Left ventricle myocardium inferior (tissue), 1 donor: ENCODE data around the gene CNTNAP1. TPM values are rescaled to one million over a fixed set of nuclear protein-coding genes. Genes with fewer than 3 reads are reported as not detected.
A peak's percentile ranks its signal among the peaks of the same experiment; 100 is the strongest.

ENCODE experiments used
- DNase-seq: peaks from one replicate; pipeline ENCODE4 v3.0.0-alpha.2; 2020
- H3K27ac ChIP-seq: fragments of 200-600 bp; replicated peaks from 2 replicates; pipeline ENCODE4 v1.8.0; 2021
- H3K27me3 ChIP-seq: fragments of 200-600 bp; 2 replicates; pipeline ENCODE4 v1.8.0; 2021; ENCODE audit warnings: low read depth
- H3K36me3 ChIP-seq: fragments of 200-600 bp; 2 replicates; pipeline ENCODE4 v1.8.0; 2021
- H3K4me1 ChIP-seq: fragments of 200-600 bp; 2 replicates; pipeline ENCODE4 v1.8.0; 2021
- H3K4me3 ChIP-seq: fragments of 200-600 bp; 2 replicates; pipeline ENCODE4 v1.8.0; 2021; ENCODE audit warnings: mild to moderate bottlenecking, moderate library complexity
- H3K9me3 ChIP-seq: fragments of 200-600 bp; replicated peaks from 2 replicates; pipeline ENCODE4 v1.8.0; 2021
- intact Hi-C: fragments of 100-400 bp; cut with micrococcal nuclease; formaldehyde crosslinking; loops from one replicate; pipeline ENCODE4 v1.11.0; 2022
- long read RNA-seq: library from polyadenylated mRNA; unstranded; transcript quantifications from one replicate; pipeline ENCODE4 v2.0.0, GENCODE V29; 2021
- total RNA-seq: library from RNA; stranded (reverse); fragmentation: NEBNext Ultra II Directional; extraction: Animal tissue kit (Norgen Biotek cat#: 25700); gene quantifications from one replicate; pipeline ENCODE4 v1.2.1, GENCODE V29; 2021
- TF ChIP-seq, protein P1 (sequence below): fragments of 200-600 bp; IDR thresholded peaks from 2 replicates; pipeline ENCODE4 v1.8.0; 2021; ENCODE audit warnings: antibody characterized with exemption, mild to moderate bottlenecking, borderline replicate concordance
- donor health status: DM: no; HTN: yes; CAD: no; lungs with severe emphysema.

CNTNAP1 gene
- total RNA-seq, result 4.2 TPM
- long read RNA-seq, partial matches to known transcripts, result 0 of 1 reads
- long read RNA-seq, other reads (novel, unspliced or antisense), result 1 of 1 reads

DNA sequence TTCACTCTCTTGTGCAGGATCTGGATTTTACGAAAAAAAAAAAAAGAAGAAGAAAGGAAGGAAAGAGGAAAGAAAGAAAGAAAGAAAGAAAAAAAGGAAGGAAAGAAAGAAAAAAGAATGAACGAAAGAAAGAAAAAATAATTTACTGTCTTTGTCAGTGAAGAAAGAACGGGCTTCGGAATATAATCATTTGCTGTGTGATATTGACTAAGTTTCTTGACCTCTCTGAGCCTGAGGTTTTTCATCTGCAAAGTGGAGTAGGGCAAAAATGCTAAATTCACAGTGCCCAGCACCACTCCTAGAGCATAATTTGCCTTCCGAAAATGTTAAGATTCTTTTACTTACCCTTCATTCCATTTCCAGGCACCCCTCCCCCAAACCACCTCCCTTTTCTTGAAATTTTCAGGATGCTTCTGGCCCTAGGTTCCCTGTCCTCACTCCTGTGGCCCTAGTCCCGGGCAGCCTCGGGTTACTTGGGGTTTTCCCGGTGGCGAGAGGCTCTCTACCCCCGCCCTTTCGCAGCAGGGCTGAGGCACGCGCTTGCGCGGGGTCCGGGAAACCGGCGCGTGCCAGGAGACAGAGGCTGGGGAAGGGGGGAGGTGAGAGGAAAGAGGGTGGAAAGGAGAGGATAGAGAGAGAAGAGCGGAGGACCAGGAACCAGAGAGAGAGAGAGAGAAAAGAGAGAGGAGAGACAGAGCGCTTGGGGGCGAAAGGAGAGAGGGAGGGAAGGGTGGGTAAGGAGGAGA is at the start of gene CNTNAP1:
TSS of gene CNTNAP1 (plus strand) at position 556 of the 746 bp plus-strand sequence. CDS start 299 bp downstream, outside the sequence.
- H3K27me3 ChIP-seq, result no peaks in the 10 kb centered on the region
- peaks cover 11% of the 10 kb centered on the region for H3K36me3 ChIP-seq
- intact Hi-C loops, result no loop called here
- H3K4me3 ChIP-seq, result peak within 1 kb of the TSS; percentile 70
- H3K9me3 ChIP-seq, result no peaks in the 10 kb centered on the region
- peak; percentile 53 for DNase-seq
- TF ChIP-seq, protein P1, sequence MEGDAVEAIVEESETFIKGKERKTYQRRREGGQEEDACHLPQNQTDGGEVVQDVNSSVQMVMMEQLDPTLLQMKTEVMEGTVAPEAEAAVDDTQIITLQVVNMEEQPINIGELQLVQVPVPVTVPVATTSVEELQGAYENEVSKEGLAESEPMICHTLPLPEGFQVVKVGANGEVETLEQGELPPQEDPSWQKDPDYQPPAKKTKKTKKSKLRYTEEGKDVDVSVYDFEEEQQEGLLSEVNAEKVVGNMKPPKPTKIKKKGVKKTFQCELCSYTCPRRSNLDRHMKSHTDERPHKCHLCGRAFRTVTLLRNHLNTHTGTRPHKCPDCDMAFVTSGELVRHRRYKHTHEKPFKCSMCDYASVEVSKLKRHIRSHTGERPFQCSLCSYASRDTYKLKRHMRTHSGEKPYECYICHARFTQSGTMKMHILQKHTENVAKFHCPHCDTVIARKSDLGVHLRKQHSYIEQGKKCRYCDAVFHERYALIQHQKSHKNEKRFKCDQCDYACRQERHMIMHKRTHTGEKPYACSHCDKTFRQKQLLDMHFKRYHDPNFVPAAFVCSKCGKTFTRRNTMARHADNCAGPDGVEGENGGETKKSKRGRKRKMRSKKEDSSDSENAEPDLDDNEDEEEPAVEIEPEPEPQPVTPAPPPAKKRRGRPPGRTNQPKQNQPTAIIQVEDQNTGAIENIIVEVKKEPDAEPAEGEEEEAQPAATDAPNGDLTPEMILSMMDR, result no peak
- H3K27ac ChIP-seq, result peak within 1 kb of the TSS; percentile 97
- H3K4me1 ChIP-seq, result peaks cover 72% of the 10 kb centered on the region

DNA sequence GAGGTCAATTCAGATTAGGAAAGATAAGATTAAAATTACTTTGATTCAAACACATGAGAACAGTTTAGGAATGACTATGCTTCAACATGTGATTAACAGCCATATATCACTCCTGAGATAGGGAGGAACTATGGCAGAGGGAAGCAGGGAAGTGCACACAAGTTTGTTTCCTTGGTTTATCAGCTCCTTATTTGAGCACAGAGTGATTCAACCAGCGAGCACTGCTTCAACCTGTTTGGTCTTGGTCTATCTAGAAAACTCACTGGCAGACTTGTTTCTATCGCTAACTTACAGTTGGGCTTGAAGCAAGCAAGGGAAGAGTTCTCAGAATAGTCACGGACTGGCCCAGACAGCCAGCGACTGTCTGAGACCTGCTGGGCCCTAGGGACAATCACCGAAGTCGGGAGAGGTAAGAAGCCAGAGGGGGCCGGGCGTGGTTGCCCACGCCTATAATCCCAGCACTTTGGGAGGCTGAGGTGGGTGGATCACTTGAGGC is 49.3 kb upstream of the CNTNAP1 start:
- Histone ChIP-seq H3K4me3 (no peak overlapping the region), H3K36me3 (no peaks in the 10 kb centered on the region), H3K27me3 (no peaks in the 10 kb centered on the region), H3K9me3 (no peaks in the 10 kb centered on the region), H3K4me1 (no peaks in the 10 kb centered on the region), H3K27ac (no peak overlapping the region)
- intact Hi-C loops, result no loop called here
- TF ChIP-seq, protein P1, result no peak
- DNase-seq, result no peak

GRCh38 chr17:42639525-42640113 is 42.7 kb upstream of the CNTNAP1 start:
- H3K27ac ChIP-seq, result no peak overlapping the region
- H3K36me3 ChIP-seq, result no peaks in the 10 kb centered on the region
- H3K4me3 ChIP-seq, result no peak overlapping the region
- TF ChIP-seq, protein P1, result no peak
- no peaks in the 10 kb centered on the region for H3K9me3 ChIP-seq
- intact Hi-C loops, result no loop called here
- H3K27me3 ChIP-seq, result no peaks in the 10 kb centered on the region
- DNase-seq, result no peak
- H3K4me1 ChIP-seq, result no peaks in the 10 kb centered on the region

GRCh38 chr17:42640121-42640520 is 42.2 kb upstream of the CNTNAP1 start:
- Histone ChIP-seq H3K36me3 (no peaks in the 10 kb centered on the region), H3K27me3 (no peaks in the 10 kb centered on the region), H3K27ac (no peak overlapping the region), H3K4me1 (no peaks in the 10 kb centered on the region), H3K9me3 (no peaks in the 10 kb centered on the region), H3K4me3 (no peak overlapping the region)
- TF ChIP-seq, protein P1, result no peak
- intact Hi-C loops, result no loop called here
- DNase-seq, result no peak

DNA sequence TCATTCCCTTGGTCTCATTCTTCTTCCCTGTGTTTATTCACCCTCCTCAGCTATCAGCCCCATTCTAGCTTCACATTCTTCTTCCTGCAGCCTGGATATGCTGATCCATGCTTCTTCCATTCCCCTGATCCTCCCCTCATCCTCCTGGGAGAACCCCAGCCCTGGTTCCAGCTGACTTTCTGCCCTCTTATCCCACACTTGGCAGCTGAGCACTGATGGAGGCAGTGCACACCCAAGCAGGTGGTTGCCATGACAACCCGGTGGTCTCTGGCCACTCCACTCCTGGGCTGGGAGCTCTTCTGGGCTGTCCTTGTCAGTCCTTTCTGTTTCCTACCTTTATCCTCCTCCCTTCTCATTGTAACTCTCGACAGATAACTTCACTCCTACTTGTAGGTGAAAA is 40.0 kb upstream of the CNTNAP1 start:
- Histone ChIP-seq H3K36me3 (no peaks in the 10 kb centered on the region), H3K4me3 (no peak overlapping the region), H3K4me1 (no peaks in the 10 kb centered on the region), H3K9me3 (no peaks in the 10 kb centered on the region), H3K27ac (no peak overlapping the region), H3K27me3 (no peaks in the 10 kb centered on the region)
- intact Hi-C loops, result no loop called here
- TF ChIP-seq, protein P1, result no peak
- no peak for DNase-seq
